MCF 10A (cell line): ENCODE data around the gene FAM83G. TPM values are rescaled to one million over a fixed set of nuclear protein-coding genes. Genes with fewer than 3 reads are reported as not detected.
A peak's percentile ranks its signal among the peaks of the same experiment; 100 is the strongest.
"Not testable (repeated sequence)": the region's sequence is repeated elsewhere in the genome, so short reads cannot be mapped to it uniquely, and the experiment has no call there.

Source experiments
- BruUV-seq: library from RNA; stranded (reverse); fragments of 400-500 nt; replicated peaks from 2 replicates; lab custom pipeline; 2021; lab: Mats Ljungman, UMichigan
- CTCF ChIA-PET: fragments of 300-600 bp; sonication (Branson Sonifier 250); formaldehyde crosslinking; extraction: SDS; loops from one replicate; lab custom pipeline; 2021; ENCODE audit warnings: antibody characterized with exemption, inconsistent platforms; lab: Yijun Ruan, JAX
- POLR2A ChIA-PET: fragments of 300-600, 350-650 bp; sonication (Branson Sonifier 250); formaldehyde crosslinking; extraction: SDS; loops from one replicate; lab custom pipeline; 2020; ENCODE audit warnings: antibody characterized with exemption, inconsistent platforms; lab: Yijun Ruan, JAX
- DNase-seq: peaks from one replicate; pipeline ENCODE4 v3.0.0-alpha.2; 2018; ENCODE audit not compliant: unreplicated experiment
- H3K27ac Mint-ChIP-seq: one replicate; pipeline ENCODE4 v1.8.0; 2022; ENCODE audit warnings: mild to moderate bottlenecking, low read depth, mixed read lengths; ENCODE audit not compliant: unreplicated experiment
- H3K27me3 Mint-ChIP-seq: one replicate; pipeline ENCODE4 v1.8.0; 2022; ENCODE audit warnings: mixed read lengths; ENCODE audit not compliant: insufficient read depth, unreplicated experiment
- H3K36me3 Mint-ChIP-seq: one replicate; pipeline ENCODE4 v1.8.0; 2022; ENCODE audit warnings: mild to moderate bottlenecking, moderate library complexity, mixed read lengths; ENCODE audit not compliant: insufficient read depth, unreplicated experiment
- H3K4me1 Mint-ChIP-seq: one replicate; pipeline ENCODE4 v1.8.0; 2022; ENCODE audit warnings: mixed read lengths; ENCODE audit not compliant: insufficient read depth, unreplicated experiment
- H3K4me3 Mint-ChIP-seq: one replicate; pipeline ENCODE4 v1.8.0; 2022; ENCODE audit warnings: mild to moderate bottlenecking, moderate library complexity, mixed read lengths; ENCODE audit not compliant: unreplicated experiment
- H3K9me3 Mint-ChIP-seq: one replicate; pipeline ENCODE4 v1.8.0; 2022; ENCODE audit warnings: mixed read lengths; ENCODE audit not compliant: unreplicated experiment
- intact Hi-C: fragments of 100-400 bp; cut with micrococcal nuclease; formaldehyde crosslinking; loops from 2 replicates; pipeline ENCODE4 v1.14.1; 2022
- total RNA-seq: library from RNA; stranded (reverse); gene quantifications from 2 replicates; pipeline ENCODE4 v1.2.3, GENCODE V29; 2022
- TF ChIP-seq, protein P1 (sequence below): fragments of 200-600 bp; IDR thresholded peaks from one replicate; pipeline ENCODE4 v1.8.0; 2022; ENCODE audit warnings: antibody characterized with exemption, mild to moderate bottlenecking; ENCODE audit not compliant: unreplicated experiment

Gene FAM83G
- total RNA-seq, 1 experiment from 2014 or later = 50.1 TPM

- H3K27ac Mint-ChIP-seq = peak overlapping the region; percentile 35
- DNase-seq, intact Hi-C loops, H3K36me3 Mint-ChIP-seq, CTCF ChIA-PET, H3K4me1 Mint-ChIP-seq, H3K9me3 Mint-ChIP-seq, H3K4me3 Mint-ChIP-seq, POLR2A ChIA-PET, H3K27me3 Mint-ChIP-seq, BruUV-seq: not testable (repeated sequence)
Observed at GRCh38 chr17:19040350-19040749, 35.8 kb upstream of the FAM83G start.

GRCh38 chr17:19038730-19039129, 34.2 kb upstream of the FAM83G start:
- CTCF ChIA-PET, H3K9me3 Mint-ChIP-seq, H3K27me3 Mint-ChIP-seq, intact Hi-C loops, H3K27ac Mint-ChIP-seq, H3K36me3 Mint-ChIP-seq, BruUV-seq, H3K4me1 Mint-ChIP-seq, POLR2A ChIA-PET, DNase-seq, H3K4me3 Mint-ChIP-seq: not testable (repeated sequence)

DNA sequence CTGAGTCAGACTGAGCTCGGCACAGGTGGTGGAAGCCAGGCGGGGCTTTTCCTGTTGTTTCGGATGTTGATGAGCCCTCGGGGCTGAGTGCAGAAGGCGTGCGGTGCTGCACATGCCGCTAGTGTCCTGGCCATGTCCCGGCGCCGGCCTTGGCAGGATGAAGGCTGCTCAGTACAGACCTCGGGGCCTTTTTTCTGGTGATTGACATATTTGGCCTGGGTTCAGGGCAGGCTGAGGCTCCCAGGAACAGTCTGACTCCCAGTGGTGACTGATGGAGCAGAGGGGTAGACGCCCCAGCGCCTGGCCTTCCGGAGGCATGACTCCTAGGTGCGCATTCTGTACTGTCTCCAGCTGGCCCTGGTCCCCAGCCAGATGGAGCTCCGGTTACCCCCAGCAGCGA, 33.4 kb upstream of the FAM83G start:
- H3K27ac Mint-ChIP-seq, H3K9me3 Mint-ChIP-seq, CTCF ChIA-PET, DNase-seq, H3K4me3 Mint-ChIP-seq, H3K36me3 Mint-ChIP-seq, BruUV-seq, intact Hi-C loops, POLR2A ChIA-PET, H3K4me1 Mint-ChIP-seq, H3K27me3 Mint-ChIP-seq: not testable (repeated sequence)

DNA sequence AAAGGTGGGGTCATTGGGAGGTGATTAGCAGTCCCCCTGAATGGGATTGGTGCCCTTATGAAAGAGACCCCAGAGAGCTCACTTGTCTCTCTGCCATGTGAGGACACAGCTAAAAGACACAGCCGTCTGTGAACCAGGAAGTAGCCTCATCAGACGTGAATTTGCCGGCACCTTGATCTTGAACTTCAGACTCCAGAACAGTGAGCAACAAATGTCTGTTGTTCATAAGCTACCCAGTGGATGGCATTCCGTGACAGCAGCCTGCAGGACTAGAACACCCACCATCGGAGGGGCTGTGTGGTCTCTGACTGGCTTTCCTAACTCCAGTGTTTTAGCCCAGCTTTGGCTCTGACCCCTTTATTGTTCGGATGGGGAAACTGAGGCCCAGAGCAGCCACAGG, 33.0 kb upstream of the FAM83G start:
- H3K27me3 Mint-ChIP-seq, H3K4me3 Mint-ChIP-seq, BruUV-seq, CTCF ChIA-PET, H3K36me3 Mint-ChIP-seq, POLR2A ChIA-PET, H3K4me1 Mint-ChIP-seq, H3K9me3 Mint-ChIP-seq, DNase-seq, intact Hi-C loops, H3K27ac Mint-ChIP-seq: not testable (repeated sequence)

- BruUV-seq, CTCF ChIA-PET, H3K4me1 Mint-ChIP-seq, DNase-seq, H3K36me3 Mint-ChIP-seq, H3K27ac Mint-ChIP-seq, H3K9me3 Mint-ChIP-seq, POLR2A ChIA-PET, intact Hi-C loops, H3K4me3 Mint-ChIP-seq, H3K27me3 Mint-ChIP-seq: not testable (repeated sequence)
Observed at GRCh38 chr17:19036186-19036585, 31.6 kb upstream of the FAM83G start.

- H3K9me3 Mint-ChIP-seq, H3K36me3 Mint-ChIP-seq, H3K4me3 Mint-ChIP-seq, H3K27me3 Mint-ChIP-seq, BruUV-seq, DNase-seq, POLR2A ChIA-PET, intact Hi-C loops, H3K27ac Mint-ChIP-seq, CTCF ChIA-PET, H3K4me1 Mint-ChIP-seq: not testable (repeated sequence)
Observed at GRCh38 chr17:19032377-19032988, 27.9 kb upstream of the FAM83G start.

- TF ChIP-seq, protein P1, sequence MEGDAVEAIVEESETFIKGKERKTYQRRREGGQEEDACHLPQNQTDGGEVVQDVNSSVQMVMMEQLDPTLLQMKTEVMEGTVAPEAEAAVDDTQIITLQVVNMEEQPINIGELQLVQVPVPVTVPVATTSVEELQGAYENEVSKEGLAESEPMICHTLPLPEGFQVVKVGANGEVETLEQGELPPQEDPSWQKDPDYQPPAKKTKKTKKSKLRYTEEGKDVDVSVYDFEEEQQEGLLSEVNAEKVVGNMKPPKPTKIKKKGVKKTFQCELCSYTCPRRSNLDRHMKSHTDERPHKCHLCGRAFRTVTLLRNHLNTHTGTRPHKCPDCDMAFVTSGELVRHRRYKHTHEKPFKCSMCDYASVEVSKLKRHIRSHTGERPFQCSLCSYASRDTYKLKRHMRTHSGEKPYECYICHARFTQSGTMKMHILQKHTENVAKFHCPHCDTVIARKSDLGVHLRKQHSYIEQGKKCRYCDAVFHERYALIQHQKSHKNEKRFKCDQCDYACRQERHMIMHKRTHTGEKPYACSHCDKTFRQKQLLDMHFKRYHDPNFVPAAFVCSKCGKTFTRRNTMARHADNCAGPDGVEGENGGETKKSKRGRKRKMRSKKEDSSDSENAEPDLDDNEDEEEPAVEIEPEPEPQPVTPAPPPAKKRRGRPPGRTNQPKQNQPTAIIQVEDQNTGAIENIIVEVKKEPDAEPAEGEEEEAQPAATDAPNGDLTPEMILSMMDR = peak; percentile 59
Observed at GRCh38 chr17:19031729-19032128, 27.2 kb upstream of the FAM83G start.

GRCh38 chr17:19030771-19031449, 26.3 kb upstream of the FAM83G start:
- CTCF ChIA-PET, DNase-seq, H3K4me1 Mint-ChIP-seq, BruUV-seq, H3K27me3 Mint-ChIP-seq, H3K4me3 Mint-ChIP-seq, H3K9me3 Mint-ChIP-seq, H3K27ac Mint-ChIP-seq, POLR2A ChIA-PET, intact Hi-C loops, H3K36me3 Mint-ChIP-seq: not testable (repeated sequence)

More at GRCh38 chr17:19031729-19032128, 27.2 kb upstream of the FAM83G start:
- H3K27ac Mint-ChIP-seq, H3K9me3 Mint-ChIP-seq, H3K27me3 Mint-ChIP-seq, H3K4me1 Mint-ChIP-seq, H3K4me3 Mint-ChIP-seq, intact Hi-C loops, CTCF ChIA-PET, DNase-seq, BruUV-seq, POLR2A ChIA-PET, H3K36me3 Mint-ChIP-seq: not testable (repeated sequence)
